ENCODE data around the gene HOXB6.
A peak's percentile ranks its signal among the peaks of the same experiment; 100 is the strongest.

The HOXB6 gene

GRCh38 chr17:48563385-48563838 is 41.4 kb downstream of the HOXB6 start:
- no peak overlapping the region for H3K27ac ChIP-seq
- no peak for TF ChIP-seq CTCF (IDR thresholded peaks at IDR 0.05)
- no peak for TF ChIP-seq ZFX (IDR thresholded peaks at IDR 0.05; ENCODE audit: borderline replicate concordance)

- no peak overlapping the region for H3K27ac ChIP-seq
- no peak for TF ChIP-seq ZFX (IDR thresholded peaks at IDR 0.05; ENCODE audit: borderline replicate concordance)
- no peak for TF ChIP-seq CTCF (IDR thresholded peaks at IDR 0.05)
Observed at GRCh38 chr17:48562934-48563333, 41.9 kb downstream of the HOXB6 start.

- peak overlapping the region; percentile 52 for H3K27ac ChIP-seq
- no peak for TF ChIP-seq ZFX (IDR thresholded peaks at IDR 0.05; ENCODE audit: borderline replicate concordance)
- peak; percentile 21; the same call in 1 of the 2 replicates for TF ChIP-seq CTCF (IDR thresholded peaks at IDR 0.05)
Observed at GRCh38 chr17:48561884-48562810, 42.6 kb downstream of the HOXB6 start.

- TF ChIP-seq CTCF (IDR thresholded peaks at IDR 0.05) = no peak
- TF ChIP-seq ZFX (IDR thresholded peaks at IDR 0.05; ENCODE audit: borderline replicate concordance) = no peak
- H3K27ac ChIP-seq = no peak overlapping the region
Observed at GRCh38 chr17:48559840-48560817, 44.7 kb downstream of the HOXB6 start.

GRCh38 chr17:48559122-48559839 is 45.5 kb downstream of the HOXB6 start:
- no peak for TF ChIP-seq ZFX (IDR thresholded peaks at IDR 0.05; ENCODE audit: borderline replicate concordance)
- TF ChIP-seq CTCF (IDR thresholded peaks at IDR 0.05) = no peak
- no peak overlapping the region for H3K27ac ChIP-seq

- no peak for TF ChIP-seq ZFX (IDR thresholded peaks at IDR 0.05; ENCODE audit: borderline replicate concordance)
- no peak for TF ChIP-seq CTCF (IDR thresholded peaks at IDR 0.05)
- no peak overlapping the region for H3K27ac ChIP-seq
Observed at GRCh38 chr17:48558831-48559121, 46.0 kb downstream of the HOXB6 start.

Data from 22Rv1 (cell line).